SK-N-SH treated with all-trans-retinoic acid at 6 μM for 48 hours (cell line): ENCODE data around the gene SEMA4A.
A peak's percentile ranks its signal among the peaks of the same experiment; 100 is the strongest.
"Not testable (repeated sequence)": the region's sequence is repeated elsewhere in the genome, so short reads cannot be mapped to it uniquely, and the experiment has no call there.

Experiments
- ATAC-seq: fragments of 200-7000 bp; cut with Tn5 transposase; 3 replicates; pipeline ENCODE4 v1.9.1; 2020; ENCODE audit warnings: mild to moderate bottlenecking, moderate library complexity
- ARNTL ChIP-seq: fragments of 450-650 bp; formaldehyde crosslinking; IDR thresholded peaks from 2 replicates; pipeline ENCODE4 v1.5.0; 2020; ENCODE audit warnings: low read depth, mild to moderate bottlenecking, moderate library complexity, borderline replicate concordance
- BACH2 ChIP-seq: fragments of 250-450 bp; sonication (Bioruptor Pico); IDR thresholded peaks from 2 replicates; pipeline ENCODE4 v1.9.0; 2021; ENCODE audit warnings: mild to moderate bottlenecking, borderline replicate concordance
- ESRRG ChIP-seq: fragments of 250-450 bp; sonication (Bioruptor Pico); IDR thresholded peaks from 2 replicates; pipeline ENCODE4 v1.6.1; 2021; ENCODE audit warnings: mild to moderate bottlenecking
- GLIS3 ChIP-seq: fragments of 250-450 bp; sonication (Bioruptor Pico); IDR thresholded peaks from 2 replicates; pipeline ENCODE4 v1.5.0; 2020; ENCODE audit warnings: mild to moderate bottlenecking, moderate library complexity
- ISL1 ChIP-seq: fragments of 250-450 bp; sonication (Bioruptor Pico); IDR thresholded peaks from 2 replicates; pipeline ENCODE4 v2.1.2; 2022; ENCODE audit warnings: mild to moderate bottlenecking, moderate library complexity
- OSR1 ChIP-seq: fragments of 250-450 bp; sonication (Bioruptor Pico); IDR thresholded peaks from 2 replicates; pipeline ENCODE4 v1.8.0; 2022; ENCODE audit warnings: moderate library complexity, mild to moderate bottlenecking, inconsistent platforms
- POU6F1 ChIP-seq: fragments of 250-450 bp; sonication (Bioruptor Pico); IDR thresholded peaks from 2 replicates; pipeline ENCODE4 v1.8.0; 2021; ENCODE audit warnings: low read depth, mild to moderate bottlenecking, moderate library complexity, borderline replicate concordance
- RARB ChIP-seq: fragments of 250-450 bp; sonication (Bioruptor Pico); IDR thresholded peaks from 2 replicates; pipeline ENCODE4 v1.8.0; 2021; ENCODE audit warnings: mild to moderate bottlenecking, moderate library complexity
- SNAI2 ChIP-seq: fragments of 250-450 bp; sonication (Bioruptor Pico); IDR thresholded peaks from 2 replicates; pipeline ENCODE4 v1.5.0; 2020; ENCODE audit warnings: mild to moderate bottlenecking, moderate library complexity
- TCF4 ChIP-seq: fragments of 250-450 bp; sonication (Bioruptor Pico); IDR thresholded peaks from 2 replicates; pipeline ENCODE4 v1.8.0; 2021; ENCODE audit warnings: mild to moderate bottlenecking, moderate library complexity, borderline replicate concordance
- TOX ChIP-seq: fragments of 250-450 bp; sonication (Bioruptor Pico); IDR thresholded peaks from 2 replicates; pipeline ENCODE4 v1.8.0; 2021; ENCODE audit warnings: mild to moderate bottlenecking, moderate library complexity, borderline replicate concordance
- ZC3H10 ChIP-seq: fragments of 250-450 bp; sonication (Bioruptor Pico); IDR thresholded peaks from 2 replicates; pipeline ENCODE4 v1.5.1; 2021; ENCODE audit warnings: mild to moderate bottlenecking, moderate library complexity
- ZFP3 ChIP-seq: fragments of 250-450 bp; sonication (Bioruptor Pico); IDR thresholded peaks from 2 replicates; pipeline ENCODE4 v1.5.0; 2020; ENCODE audit warnings: mild to moderate bottlenecking, moderate library complexity
- ZFP30 ChIP-seq: fragments of 450-650 bp; formaldehyde crosslinking; IDR thresholded peaks from 2 replicates; pipeline ENCODE4 v1.5.0; 2022; ENCODE audit warnings: mild to moderate bottlenecking, moderate library complexity
- ZNF565 ChIP-seq: fragments of 450-650 bp; formaldehyde crosslinking; conservative IDR thresholded peaks from 2 replicates; pipeline ENCODE4 v1.5.0; 2020; ENCODE audit warnings: low read depth, mild to moderate bottlenecking, moderate library complexity
- ZNF70 ChIP-seq: fragments of 450-650 bp; formaldehyde crosslinking; IDR thresholded peaks from 2 replicates; pipeline ENCODE4 v1.5.0; 2020; ENCODE audit warnings: mild to moderate bottlenecking, moderate library complexity
- TF ChIP-seq, protein P1 (sequence below): fragments of 250-450 bp; sonication (Bioruptor Pico); IDR thresholded peaks from 2 replicates; pipeline ENCODE4 v1.5.1; 2021; ENCODE audit warnings: mild to moderate bottlenecking, moderate library complexity
- TF ChIP-seq, protein P2 (sequence below): fragments of 250-450 bp; sonication (Bioruptor Pico); IDR thresholded peaks from 2 replicates; pipeline ENCODE4 v1.8.0; 2020; ENCODE audit warnings: mild to moderate bottlenecking, moderate library complexity, borderline replicate concordance
- TF ChIP-seq, protein P3 (sequence below): fragments of 250-450 bp; sonication (Bioruptor Pico); IDR thresholded peaks from 2 replicates; pipeline ENCODE4 v1.5.1; 2020; ENCODE audit warnings: low read depth, mild to moderate bottlenecking, moderate library complexity
- TF ChIP-seq, protein P4 (sequence below): fragments of 250-450 bp; sonication (Bioruptor Pico); IDR thresholded peaks from 2 replicates; pipeline ENCODE4 v1.5.0; 2020; ENCODE audit warnings: mild to moderate bottlenecking, moderate library complexity

SEMA4A gene

DNA sequence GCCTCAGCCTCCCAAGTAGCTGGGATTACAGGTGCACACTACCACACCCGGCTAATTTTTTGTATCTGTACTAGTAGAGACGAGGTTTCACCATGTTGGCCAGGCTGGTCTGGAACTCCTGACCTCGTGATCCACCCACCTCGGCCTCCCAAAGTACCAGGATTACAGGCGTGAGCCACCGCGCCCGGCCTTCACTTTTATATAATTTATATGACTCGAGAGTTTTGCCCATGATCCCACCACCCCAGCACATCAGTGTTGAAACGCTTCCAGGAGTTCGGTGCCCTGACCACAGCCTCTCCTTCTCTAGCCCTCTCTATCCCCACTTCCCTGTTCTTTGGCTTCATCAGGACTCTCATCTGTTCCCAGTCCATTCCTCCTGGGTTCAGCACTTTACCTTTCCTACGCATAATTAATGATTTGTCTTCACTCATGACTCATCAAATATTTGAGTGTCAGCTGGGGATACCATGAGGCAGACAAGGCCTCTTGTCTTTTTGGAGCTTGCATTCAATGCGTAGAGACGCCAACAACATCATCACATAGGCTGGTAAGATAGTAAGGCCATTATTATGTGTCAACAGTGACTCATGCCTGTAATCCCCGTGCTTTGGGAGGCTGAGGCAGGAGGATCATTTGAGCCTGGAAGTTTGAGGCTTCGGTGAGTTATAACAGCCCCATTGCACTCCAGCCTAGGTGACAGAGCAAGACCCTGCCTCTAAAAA, 60.8 kb downstream of the SEMA4A start:
- TF ChIP-seq OSR1 (CRISPR knock-in tag) (no peak), ZFP3 (CRISPR knock-in tag) (no peak), ZFP30 (CRISPR knock-in tag) (no peak), TOX (CRISPR knock-in tag) (peak; percentile 79; the same call in 1 of the 2 replicates), ARNTL (CRISPR knock-in tag) (no peak)
- peak; percentile 14 for ATAC-seq

GRCh38 chr1:156216361-156217086, 63.1 kb downstream of the SEMA4A start:
- not testable (repeated sequence) for ATAC-seq

DNA sequence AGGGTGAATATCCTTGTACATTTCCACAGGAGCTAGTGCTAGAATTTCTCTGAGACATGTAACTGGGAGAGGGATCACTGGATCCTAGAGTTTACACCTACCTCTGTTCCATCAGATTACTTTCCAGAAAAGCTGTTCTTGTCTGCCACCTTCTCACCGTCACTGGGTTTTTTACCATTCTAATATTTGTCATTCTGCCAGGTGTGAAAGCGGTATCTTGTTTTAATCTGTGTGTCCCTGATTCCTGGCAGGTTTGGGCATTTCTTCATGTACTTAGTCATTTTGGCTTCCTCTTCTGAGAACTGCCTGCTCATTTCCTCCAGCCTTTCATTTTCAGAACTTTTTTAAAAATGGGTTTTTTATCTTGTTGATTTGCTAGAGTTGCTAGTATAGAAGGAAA, 64.5 kb downstream of the SEMA4A start:
- ATAC-seq: no peak
- TF ChIP-seq SNAI2 (no peak), ESRRG (CRISPR knock-in tag) (no peak), RARB (CRISPR knock-in tag) (no peak), TCF4 (no peak), ISL1 (CRISPR knock-in tag) (no peak)

DNA sequence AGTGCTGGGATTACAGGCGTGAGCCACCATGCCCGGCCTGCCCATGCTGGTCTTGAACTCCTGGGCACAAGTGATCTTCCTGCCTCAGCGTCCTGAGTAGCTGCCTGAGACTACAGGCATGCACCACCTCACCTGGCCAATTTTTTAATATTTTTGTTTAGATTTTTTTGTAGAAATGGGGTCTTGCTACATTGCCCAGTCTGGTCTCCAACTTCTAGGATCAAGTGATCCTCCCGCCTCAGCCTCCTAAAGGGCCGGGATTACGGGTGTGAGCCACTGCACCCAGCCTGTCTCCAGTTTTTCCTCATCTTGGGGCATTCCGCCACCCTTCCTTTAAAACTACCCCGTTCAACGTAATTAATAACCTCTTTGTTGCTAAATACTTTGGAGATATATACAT, 66.8 kb downstream of the SEMA4A start:
- ATAC-seq: no peak
- TF ChIP-seq ZFP30 (CRISPR knock-in tag) (no peak), TCF4 (no peak), ESRRG (CRISPR knock-in tag) (no peak), ZNF70 (CRISPR knock-in tag) (no peak), OSR1 (CRISPR knock-in tag) (no peak), ARNTL (CRISPR knock-in tag) (no peak), POU6F1 (CRISPR knock-in tag) (no peak), TOX (CRISPR knock-in tag) (no peak), RARB (CRISPR knock-in tag) (no peak), GLIS3 (CRISPR knock-in tag) (no peak), BACH2 (CRISPR knock-in tag) (no peak), ZC3H10 (CRISPR knock-in tag) (no peak), ZFP3 (CRISPR knock-in tag) (no peak), ZNF565 (no peak)
- TF ChIP-seq, protein P1, sequence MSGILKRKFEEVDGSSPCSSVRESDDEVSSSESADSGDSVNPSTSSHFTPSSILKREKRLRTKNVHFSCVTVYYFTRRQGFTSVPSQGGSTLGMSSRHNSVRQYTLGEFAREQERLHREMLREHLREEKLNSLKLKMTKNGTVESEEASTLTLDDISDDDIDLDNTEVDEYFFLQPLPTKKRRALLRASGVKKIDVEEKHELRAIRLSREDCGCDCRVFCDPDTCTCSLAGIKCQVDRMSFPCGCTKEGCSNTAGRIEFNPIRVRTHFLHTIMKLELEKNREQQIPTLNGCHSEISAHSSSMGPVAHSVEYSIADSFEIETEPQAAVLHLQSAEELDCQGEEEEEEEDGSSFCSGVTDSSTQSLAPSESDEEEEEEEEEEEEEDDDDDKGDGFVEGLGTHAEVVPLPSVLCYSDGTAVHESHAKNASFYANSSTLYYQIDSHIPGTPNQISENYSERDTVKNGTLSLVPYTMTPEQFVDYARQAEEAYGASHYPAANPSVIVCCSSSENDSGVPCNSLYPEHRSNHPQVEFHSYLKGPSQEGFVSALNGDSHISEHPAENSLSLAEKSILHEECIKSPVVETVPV (CRISPR knock-in tag): no peak
- TF ChIP-seq, protein P2, sequence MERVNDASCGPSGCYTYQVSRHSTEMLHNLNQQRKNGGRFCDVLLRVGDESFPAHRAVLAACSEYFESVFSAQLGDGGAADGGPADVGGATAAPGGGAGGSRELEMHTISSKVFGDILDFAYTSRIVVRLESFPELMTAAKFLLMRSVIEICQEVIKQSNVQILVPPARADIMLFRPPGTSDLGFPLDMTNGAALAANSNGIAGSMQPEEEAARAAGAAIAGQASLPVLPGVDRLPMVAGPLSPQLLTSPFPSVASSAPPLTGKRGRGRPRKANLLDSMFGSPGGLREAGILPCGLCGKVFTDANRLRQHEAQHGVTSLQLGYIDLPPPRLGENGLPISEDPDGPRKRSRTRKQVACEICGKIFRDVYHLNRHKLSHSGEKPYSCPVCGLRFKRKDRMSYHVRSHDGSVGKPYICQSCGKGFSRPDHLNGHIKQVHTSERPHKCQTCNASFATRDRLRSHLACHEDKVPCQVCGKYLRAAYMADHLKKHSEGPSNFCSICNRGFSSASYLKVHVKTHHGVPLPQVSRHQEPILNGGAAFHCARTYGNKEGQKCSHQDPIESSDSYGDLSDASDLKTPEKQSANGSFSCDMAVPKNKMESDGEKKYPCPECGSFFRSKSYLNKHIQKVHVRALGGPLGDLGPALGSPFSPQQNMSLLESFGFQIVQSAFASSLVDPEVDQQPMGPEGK (CRISPR knock-in tag): no peak
- TF ChIP-seq, protein P3, sequence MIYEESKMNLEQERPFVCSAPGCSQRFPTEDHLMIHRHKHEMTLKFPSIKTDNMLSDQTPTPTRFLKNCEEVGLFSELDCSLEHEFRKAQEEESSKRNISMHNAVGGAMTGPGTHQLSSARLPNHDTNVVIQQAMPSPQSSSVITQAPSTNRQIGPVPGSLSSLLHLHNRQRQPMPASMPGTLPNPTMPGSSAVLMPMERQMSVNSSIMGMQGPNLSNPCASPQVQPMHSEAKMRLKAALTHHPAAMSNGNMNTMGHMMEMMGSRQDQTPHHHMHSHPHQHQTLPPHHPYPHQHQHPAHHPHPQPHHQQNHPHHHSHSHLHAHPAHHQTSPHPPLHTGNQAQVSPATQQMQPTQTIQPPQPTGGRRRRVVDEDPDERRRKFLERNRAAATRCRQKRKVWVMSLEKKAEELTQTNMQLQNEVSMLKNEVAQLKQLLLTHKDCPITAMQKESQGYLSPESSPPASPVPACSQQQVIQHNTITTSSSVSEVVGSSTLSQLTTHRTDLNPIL (CRISPR knock-in tag): no peak
- TF ChIP-seq, protein P4, sequence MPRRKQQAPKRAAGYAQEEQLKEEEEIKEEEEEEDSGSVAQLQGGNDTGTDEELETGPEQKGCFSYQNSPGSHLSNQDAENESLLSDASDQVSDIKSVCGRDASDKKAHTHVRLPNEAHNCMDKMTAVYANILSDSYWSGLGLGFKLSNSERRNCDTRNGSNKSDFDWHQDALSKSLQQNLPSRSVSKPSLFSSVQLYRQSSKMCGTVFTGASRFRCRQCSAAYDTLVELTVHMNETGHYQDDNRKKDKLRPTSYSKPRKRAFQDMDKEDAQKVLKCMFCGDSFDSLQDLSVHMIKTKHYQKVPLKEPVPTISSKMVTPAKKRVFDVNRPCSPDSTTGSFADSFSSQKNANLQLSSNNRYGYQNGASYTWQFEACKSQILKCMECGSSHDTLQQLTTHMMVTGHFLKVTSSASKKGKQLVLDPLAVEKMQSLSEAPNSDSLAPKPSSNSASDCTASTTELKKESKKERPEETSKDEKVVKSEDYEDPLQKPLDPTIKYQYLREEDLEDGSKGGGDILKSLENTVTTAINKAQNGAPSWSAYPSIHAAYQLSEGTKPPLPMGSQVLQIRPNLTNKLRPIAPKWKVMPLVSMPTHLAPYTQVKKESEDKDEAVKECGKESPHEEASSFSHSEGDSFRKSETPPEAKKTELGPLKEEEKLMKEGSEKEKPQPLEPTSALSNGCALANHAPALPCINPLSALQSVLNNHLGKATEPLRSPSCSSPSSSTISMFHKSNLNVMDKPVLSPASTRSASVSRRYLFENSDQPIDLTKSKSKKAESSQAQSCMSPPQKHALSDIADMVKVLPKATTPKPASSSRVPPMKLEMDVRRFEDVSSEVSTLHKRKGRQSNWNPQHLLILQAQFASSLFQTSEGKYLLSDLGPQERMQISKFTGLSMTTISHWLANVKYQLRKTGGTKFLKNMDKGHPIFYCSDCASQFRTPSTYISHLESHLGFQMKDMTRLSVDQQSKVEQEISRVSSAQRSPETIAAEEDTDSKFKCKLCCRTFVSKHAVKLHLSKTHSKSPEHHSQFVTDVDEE: no peak
- TF ChIP-seq, all 23 proteins: peak for 0
